CD4-positive, alpha-beta T cell (primary cell): ENCODE results near the gene ARHGAP15. TPM values are rescaled to one million over a fixed set of nuclear protein-coding genes. Genes with fewer than 3 reads are reported as not detected.
A peak's percentile ranks its signal among the peaks of the same experiment; 100 is the strongest.

Source experiments
- ATAC-seq: fragments of 200-7000 bp; cut with Tn5 transposase; one replicate; pipeline ENCODE4 v1.10.0; 2022; ENCODE audit warnings: mild to moderate bottlenecking; ENCODE audit not compliant: poor library complexity
- CTCF ChIA-PET: fragments of 350-600 bp; sonication (Branson Sonifier 250); formaldehyde crosslinking; loops from one replicate; lab custom pipeline; 2021; ENCODE audit warnings: antibody characterized with exemption, inconsistent platforms; lab: Charles Lee
- POLR2A ChIA-PET: fragments of 350-600 bp; sonication (Branson Sonifier 250); formaldehyde crosslinking; loops from one replicate; lab custom pipeline; 2021; ENCODE audit warnings: antibody characterized with exemption, inconsistent platforms; lab: Charles Lee
- DNase-seq, 14 experiments: peaks; one replicate each; pipeline ENCODE4 v3.0.0-alpha.2; 2013 to 2020; ENCODE audit warnings: mixed read lengths in 2 of 14
- H3K27ac ChIP-seq, 2 donors: one replicate each; pipeline versions ENCODE4 v1.5.1 to v1.7.0; 2013; ENCODE audit warnings: low read length in 2 of 2, low read depth in 1 of 2, mild to moderate bottlenecking in 1 of 2
- H3K27me3 ChIP-seq, 2 experiments: 1 replicate in 1 of 2; 2 replicates in 1 of 2; pipeline versions ENCODE4 v1.6.1 to v1.7.0; 2013; ENCODE audit warnings: low read length in 2 of 2, control low read depth in 1 of 2, mild to moderate bottlenecking in 1 of 2, moderate library complexity in 1 of 2; ENCODE audit not compliant: insufficient read depth in 2 of 2, control insufficient read depth in 1 of 2
- H3K36me3 ChIP-seq: one replicate; pipeline ENCODE4 v1.6.1; 2013; ENCODE audit warnings: low read length, control low read depth; ENCODE audit not compliant: insufficient read depth
- H3K4me1 ChIP-seq: one replicate; pipeline ENCODE4 v1.6.1; 2013; ENCODE audit warnings: low read length, control low read depth; ENCODE audit not compliant: insufficient read depth
- H3K4me3 ChIP-seq: one replicate; pipeline ENCODE4 v1.5.1; 2013; ENCODE audit warnings: mild to moderate bottlenecking, low read length, moderate library complexity
- H3K9me3 ChIP-seq, 2 experiments: 1 replicate in 1 of 2; 2 replicates in 1 of 2; pipeline versions ENCODE4 v1.6.1 to v1.7.0; 2013; ENCODE audit warnings: low read length in 2 of 2, mild to moderate bottlenecking in 2 of 2, control low read depth in 1 of 2, moderate library complexity in 1 of 2; ENCODE audit not compliant: control insufficient read depth in 1 of 2, insufficient read depth in 1 of 2
- H3K27ac Mint-ChIP-seq: one replicate; pipeline ENCODE4 v1.8.0; 2020; ENCODE audit warnings: mixed read lengths
- H3K27me3 Mint-ChIP-seq: one replicate; pipeline ENCODE4 v1.8.0; 2021; ENCODE audit warnings: mixed read lengths
- H3K36me3 Mint-ChIP-seq: one replicate; pipeline ENCODE4 v1.8.0; 2021; ENCODE audit warnings: low read depth, mixed read lengths
- H3K4me1 Mint-ChIP-seq: one replicate; pipeline ENCODE4 v1.8.0; 2021; ENCODE audit warnings: low read depth, mixed read lengths
- H3K4me3 Mint-ChIP-seq: one replicate; pipeline ENCODE4 v1.8.0; 2020; ENCODE audit warnings: mild to moderate bottlenecking, mixed read lengths
- H3K9me3 Mint-ChIP-seq: one replicate; pipeline ENCODE4 v1.8.0; 2020; ENCODE audit warnings: mixed read lengths
- CTCF ChIP-seq: fragments of 200-600 bp; IDR thresholded peaks from one replicate; pipeline ENCODE4 v1.8.0; 2022; ENCODE audit warnings: antibody characterized with exemption, mild to moderate bottlenecking
- intact Hi-C, 2 experiments: fragments of 100-400 bp; cut with DNase I in 1 of 2; cut with micrococcal nuclease in 1 of 2; formaldehyde crosslinking; loops; one replicate each; pipeline versions ENCODE4 v1.15.1 to v1.9.0; 2023 to 2025; cut with DNase I, micrococcal nuclease
- total RNA-seq, 174 experiments: library from RNA in 2 of 174; stranded (reverse) in 2 of 174; gene quantifications; one replicate each; pipeline ENCODE4 v1.2.3 and lab custom pipeline; 2021 to 2026

The ARHGAP15 gene
- total RNA-seq, 2 experiments from 2014 or later, result 158 to 165 TPM

GRCh38 chr2:143218621-143219020 lies 89.4 kb downstream of the ARHGAP15 start:
- ChIA-PET CTCF (interaction anchor here (0.6 to 2.5 kb wide), 6 partner anchors 14 to 184 kb away, joined by 3 to 10 read pairs (median 3); no protein-coding TSS in a partner anchor), POLR2A (interaction anchor here (0.8 kb wide), 1 partner anchor 105 kb away, joined by 3 read pairs; no protein-coding TSS in a partner anchor)
- peaks cover 12% of the 10 kb centered on the region for H3K4me1 ChIP-seq
- TF ChIP-seq CTCF, result no peak
- H3K36me3 ChIP-seq, result peaks cover 50% of the 10 kb centered on the region
- Mint-ChIP-seq H3K27ac (peak overlapping the region; percentile 65), H3K9me3 (no peaks in the 10 kb centered on the region), H3K27me3 (no peaks in the 10 kb centered on the region), H3K4me3 (no peak overlapping the region), H3K36me3 (peaks cover 79% of the 10 kb centered on the region), H3K4me1 (peaks cover 78% of the 10 kb centered on the region)
- no peak overlapping the region for H3K4me3 ChIP-seq
- no peak overlapping the region for H3K27ac ChIP-seq
- DNase-seq (no peak), ATAC-seq (no peak)
- intact Hi-C loops, result loop anchor here (2.0 to 5.0 kb wide), 2 partner anchors 14 to 181 kb away; no protein-coding TSS in a partner anchor
- H3K27me3 ChIP-seq, result no peaks in the 10 kb centered on the region
- H3K9me3 ChIP-seq, result no peaks in the 10 kb centered on the region

- ChIA-PET POLR2A (no interaction called here), CTCF (no interaction called here)
- no peaks in the 10 kb centered on the region for H3K9me3 ChIP-seq
- H3K36me3 Mint-ChIP-seq, result peaks cover 78% of the 10 kb centered on the region
- H3K27me3 ChIP-seq, result no peaks in the 10 kb centered on the region
- H3K27me3 Mint-ChIP-seq, result no peaks in the 10 kb centered on the region
- no peak overlapping the region for H3K4me3 ChIP-seq
- H3K4me3 Mint-ChIP-seq, result no peak overlapping the region
- no peaks in the 10 kb centered on the region for H3K9me3 Mint-ChIP-seq
- no peak for TF ChIP-seq CTCF
- intact Hi-C loops, result loop anchor here (2.0 to 5.0 kb wide), 2 partner anchors 14 to 182 kb away; no protein-coding TSS in a partner anchor
- peaks cover 50% of the 10 kb centered on the region for H3K36me3 ChIP-seq
- H3K4me1 Mint-ChIP-seq, result peaks cover 84% of the 10 kb centered on the region
- DNase-seq (no peak), ATAC-seq (no peak)
- H3K27ac ChIP-seq, result no peak overlapping the region
- H3K4me1 ChIP-seq, result peaks cover 12% of the 10 kb centered on the region
- H3K27ac Mint-ChIP-seq, result peak overlapping the region; percentile 65
Observed at GRCh38 chr2:143219266-143219665, 90.0 kb downstream of the ARHGAP15 start.

GRCh38 chr2:143223556-143223955 lies 94.3 kb downstream of the ARHGAP15 start:
- ATAC-seq (no peak), DNase-seq (no peak)
- Histone ChIP-seq H3K27ac (no peak overlapping the region), H3K4me1 (peaks cover 7% of the 10 kb centered on the region), H3K4me3 (no peak overlapping the region), H3K27me3 (no peaks in the 10 kb centered on the region), H3K9me3 (no peaks in the 10 kb centered on the region), H3K36me3 (peaks cover 27% of the 10 kb centered on the region)
- Mint-ChIP-seq H3K4me1 (peaks cover 69% of the 10 kb centered on the region), H3K27me3 (no peaks in the 10 kb centered on the region), H3K36me3 (peaks cover 64% of the 10 kb centered on the region), H3K9me3 (no peaks in the 10 kb centered on the region), H3K27ac (peak overlapping the region; percentile 67), H3K4me3 (no peak overlapping the region)
- ChIA-PET POLR2A (interaction anchor here (0.6 to 2.1 kb wide), 4 partner anchors 14 to 94 kb away, joined by 3 to 10 read pairs (median 4); partner anchors contain the start of gene ARHGAP15), CTCF (interaction anchor here (2.1 kb wide), 1 partner anchor 36 kb away, joined by 8 read pairs; no protein-coding TSS in a partner anchor)
- TF ChIP-seq CTCF, result no peak
- intact Hi-C loops, result loop anchor here (2.0 to 5.0 kb wide), 2 partner anchors 34 to 189 kb away; no protein-coding TSS in a partner anchor
